CD4-positive, alpha-beta T cell treated with Interleukin-4 for 4 hours (primary cell): ENCODE results near the gene MTFR1L.
"Not testable (repeated sequence)": the region's sequence is repeated elsewhere in the genome, so short reads cannot be mapped to it uniquely, and the experiment has no call there.

ENCODE experiments used
- DNase-seq: peaks from one replicate; pipeline ENCODE4 v3.0.0-alpha.2; 2020

MTFR1L gene

GRCh38 chr1:25829046-25829445 lies 9.3 kb downstream of the MTFR1L start:
- DNase-seq = no peak

- DNase-seq = no peak
Observed at GRCh38 chr1:25831569-25832196, 11.9 kb downstream of the MTFR1L start.

GRCh38 chr1:25832336-25833037 lies 12.7 kb downstream of the MTFR1L start:
- no peak for DNase-seq

GRCh38 chr1:25833158-25833557 lies 13.4 kb downstream of the MTFR1L start:
- no peak for DNase-seq

GRCh38 chr1:25834894-25835293 lies 15.1 kb downstream of the MTFR1L start:
- no peak for DNase-seq

GRCh38 chr1:25836695-25837094 lies 16.9 kb downstream of the MTFR1L start:
- no peak for DNase-seq

- DNase-seq = peak; percentile 5
Observed at GRCh38 chr1:25837262-25837875, 17.6 kb downstream of the MTFR1L start.

GRCh38 chr1:25839808-25840207 lies 20.1 kb downstream of the MTFR1L start:
- not testable (repeated sequence) for DNase-seq

- DNase-seq = no peak
Observed at GRCh38 chr1:25843483-25843882, 23.7 kb downstream of the MTFR1L start.

GRCh38 chr1:25844536-25845337 lies 25.0 kb downstream of the MTFR1L start:
- DNase-seq = no peak

- no peak for DNase-seq
Observed at GRCh38 chr1:25845664-25846063, 25.9 kb downstream of the MTFR1L start.

- DNase-seq = no peak
Observed at GRCh38 chr1:25847929-25848328, 28.2 kb downstream of the MTFR1L start.

GRCh38 chr1:25848531-25848930 lies 28.8 kb downstream of the MTFR1L start:
- no peak for DNase-seq

- no peak for DNase-seq
Observed at GRCh38 chr1:25854554-25854953, 34.8 kb downstream of the MTFR1L start.

GRCh38 chr1:25856856-25857255 lies 37.1 kb downstream of the MTFR1L start:
- no peak for DNase-seq

GRCh38 chr1:25858494-25858893 lies 38.7 kb downstream of the MTFR1L start:
- DNase-seq = no peak

GRCh38 chr1:25858906-25859789 lies 39.4 kb downstream of the MTFR1L start, which contains the start of gene AUNIP:
AUNIP (minus strand) TSS chr1:25859457; CDS start chr1:25859357, 100 bp downstream.
- DNase-seq = peak; percentile 83

GRCh38 chr1:25861316-25862286 lies 41.8 kb downstream of the MTFR1L start:
- DNase-seq = no peak

- DNase-seq = no peak
Observed at GRCh38 chr1:25862785-25863485, 43.2 kb downstream of the MTFR1L start.
